Keratinocyte (primary cell): ENCODE results near the gene CEP295NL.

ENCODE experiments used
- CTCF ChIP-seq, 3 experiments: IDR thresholded peaks in 1 of 3; conservative IDR thresholded peaks in 1 of 3; optimal IDR thresholded peaks in 1 of 3; 2 replicates in 2 of 3; 3 replicates in 1 of 3; pipeline versions ENCODE3 to v1.5.1; 2011; ENCODE audit warnings: low read length in 3 of 3, mild to moderate bottlenecking in 3 of 3, moderate library complexity in 2 of 3, control low read depth in 1 of 3, inconsistent platforms in 1 of 3; ENCODE audit not compliant: insufficient read depth in 2 of 3; ENCODE audit errors: extremely low read depth in 1 of 3
- EZH2 ChIP-seq: IDR thresholded peaks from one replicate; pipeline ENCODE4 v1.6.1; 2012; ENCODE audit warnings: inconsistent platforms, mild to moderate bottlenecking, low read length, moderate library complexity

- TF ChIP-seq EZH2 (no peak), CTCF (optimal IDR thresholded peaks at IDR 0.05 in 1 of 3, IDR thresholded peaks at IDR 0.05 in 1 of 3, conservative IDR thresholded peaks at IDR 0.05 in 1 of 3; ENCODE audit: extremely low read depth in 1 of 3, insufficient read depth in 2 of 3, low read length in 3 of 3) (no peak)
Observed at GRCh38 chr17:78876094-78876597, 26.9 kb downstream of the CEP295NL start.
